NAMALWA (cell line): ENCODE results near the gene ZBTB7C.

Experiments
- DNase-seq: peaks from one replicate; pipeline ENCODE4 v3.0.0-alpha.2; 2015; ENCODE audit warnings: low spot score

Gene ZBTB7C

GRCh38 chr18:48055351-48055750, 353.8 kb downstream of the ZBTB7C start:
- no peak for DNase-seq

- no peak for DNase-seq
Measured at GRCh38 chr18:48053881-48054816, 355.0 kb downstream of the ZBTB7C start.

GRCh38 chr18:48052842-48053241, 356.3 kb downstream of the ZBTB7C start:
- DNase-seq, result no peak

- DNase-seq, result no peak
Measured at GRCh38 chr18:48051945-48052840, 357.0 kb downstream of the ZBTB7C start.

GRCh38 chr18:48050176-48050575, 359.0 kb downstream of the ZBTB7C start:
- no peak for DNase-seq

- DNase-seq, result no peak
Measured at GRCh38 chr18:48049757-48050156, 359.4 kb downstream of the ZBTB7C start.

GRCh38 chr18:48048251-48048650, 360.9 kb downstream of the ZBTB7C start:
- DNase-seq, result no peak

- no peak for DNase-seq
Measured at GRCh38 chr18:48046843-48047242, 362.3 kb downstream of the ZBTB7C start.

GRCh38 chr18:48045744-48046143, 363.4 kb downstream of the ZBTB7C start:
- DNase-seq, result no peak

- no peak for DNase-seq
Measured at GRCh38 chr18:48044944-48045343, 364.2 kb downstream of the ZBTB7C start.

- DNase-seq, result no peak
Measured at GRCh38 chr18:48043166-48043565, 366.0 kb downstream of the ZBTB7C start.

GRCh38 chr18:48042431-48042830, 366.8 kb downstream of the ZBTB7C start:
- no peak for DNase-seq

GRCh38 chr18:48040457-48041110, 368.6 kb downstream of the ZBTB7C start:
- DNase-seq, result no peak

GRCh38 chr18:48039769-48040215, 369.4 kb downstream of the ZBTB7C start:
- DNase-seq, result no peak

GRCh38 chr18:48038636-48039035, 370.5 kb downstream of the ZBTB7C start:
- no peak for DNase-seq

- DNase-seq, result no peak
Measured at GRCh38 chr18:48037481-48038271, 371.5 kb downstream of the ZBTB7C start.

- no peak for DNase-seq
Measured at GRCh38 chr18:48036641-48037421, 372.4 kb downstream of the ZBTB7C start.

GRCh38 chr18:48036226-48036625, 373.0 kb downstream of the ZBTB7C start:
- DNase-seq, result no peak

GRCh38 chr18:48035556-48035860, 373.7 kb downstream of the ZBTB7C start:
- DNase-seq, result no peak

- DNase-seq, result no peak
Measured at GRCh38 chr18:48034651-48035555, 374.3 kb downstream of the ZBTB7C start.
